Measurements from ENCODE around the gene MLST8.
"Not testable (repeated sequence)": the region's sequence is repeated elsewhere in the genome, so short reads cannot be mapped to it uniquely, and the experiment has no call there.

Gene MLST8

DNA sequence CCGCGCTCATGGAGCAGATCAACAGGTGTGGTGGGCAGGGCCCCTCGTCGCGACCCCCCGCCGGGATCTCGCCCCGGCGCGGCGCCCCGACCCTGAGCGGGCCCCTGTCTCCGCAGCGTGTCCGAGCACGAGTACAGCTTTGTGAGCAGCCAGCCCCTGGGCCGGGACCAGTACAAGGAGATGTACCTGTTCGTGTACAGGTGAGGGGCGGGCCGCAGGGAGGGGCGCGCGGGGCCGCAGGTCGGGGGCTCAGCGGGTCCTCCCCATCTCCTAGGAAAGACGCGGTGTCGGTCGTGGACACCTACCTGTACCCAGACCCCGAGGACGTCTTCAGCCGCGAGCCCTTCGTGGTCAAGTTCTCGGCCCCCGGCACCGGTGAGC lies 31.8 kb downstream of the MLST8 start:
- Histone ChIP-seq H2AFZ (ENCODE audit: low read length, unreplicated experiment) (no peak overlapping the region), H3K36me3 (ENCODE audit: insufficient read depth, low read length) (peaks cover 7% of the 10 kb centered on the region; the same call in 1 of the 2 replicates), H3K4me1 (ENCODE audit: control insufficient read depth, insufficient read depth, low read length, unreplicated experiment) (peaks cover 3% of the 10 kb centered on the region), H3K27me3 (ENCODE audit: insufficient read depth, low read length) (no peaks in the 10 kb centered on the region), H3K27ac (ENCODE audit: low read depth, low read length) (no peak overlapping the region), H3K4me3 (ENCODE audit: low read depth, low read length) (no peak overlapping the region), H3K79me2 (ENCODE audit: control insufficient read depth, insufficient read depth, low read length, unreplicated experiment) (no peaks in the 10 kb centered on the region)

DNA sequence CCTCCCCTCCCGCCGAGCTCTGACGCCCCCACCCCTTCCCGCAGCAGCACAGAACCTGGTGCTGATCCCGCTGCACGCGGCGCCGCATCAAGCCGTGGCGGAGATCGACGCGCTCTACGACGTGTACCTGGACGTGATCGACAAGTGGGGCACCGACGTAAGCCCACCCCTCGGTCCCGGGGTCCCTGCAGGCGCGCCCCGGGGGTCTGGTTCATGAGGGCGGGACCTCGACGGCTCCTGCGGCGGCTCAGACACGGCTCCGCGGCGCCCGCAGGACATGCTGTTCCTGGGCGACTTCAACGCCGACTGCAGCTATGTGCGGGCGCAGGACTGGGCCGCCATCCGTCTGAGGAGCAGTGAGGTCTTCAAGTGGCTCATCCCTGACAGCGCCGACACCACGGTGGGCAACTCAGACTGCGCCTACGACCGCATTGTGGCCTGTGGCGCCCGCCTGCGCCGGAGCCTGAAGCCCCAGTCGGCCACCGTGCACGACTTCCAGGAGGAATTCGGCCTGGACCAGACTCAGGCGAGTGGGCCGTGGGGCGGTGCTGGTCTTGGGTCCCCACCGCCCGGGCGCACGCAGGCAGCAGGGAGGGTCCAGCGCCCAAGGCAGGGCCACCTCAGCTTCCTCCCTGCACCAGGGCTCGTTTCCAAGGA lies 32.4 kb downstream of the MLST8 start:
- H3K36me3 ChIP-seq (ENCODE audit: insufficient read depth, low read length): peaks cover 7% of the 10 kb centered on the region; the same call in 1 of the 2 replicates
- no peak overlapping the region for H3K27ac ChIP-seq (ENCODE audit: low read depth, low read length)
- peaks cover 3% of the 10 kb centered on the region for H3K4me1 ChIP-seq (ENCODE audit: control insufficient read depth, insufficient read depth, low read length, unreplicated experiment)
- no peaks in the 10 kb centered on the region for H3K79me2 ChIP-seq (ENCODE audit: control insufficient read depth, insufficient read depth, low read length, unreplicated experiment)
- no peaks in the 10 kb centered on the region for H3K27me3 ChIP-seq (ENCODE audit: insufficient read depth, low read length)
- H2AFZ ChIP-seq (ENCODE audit: low read length, unreplicated experiment): no peak overlapping the region
- H3K4me3 ChIP-seq (ENCODE audit: low read depth, low read length): no peak overlapping the region

DNA sequence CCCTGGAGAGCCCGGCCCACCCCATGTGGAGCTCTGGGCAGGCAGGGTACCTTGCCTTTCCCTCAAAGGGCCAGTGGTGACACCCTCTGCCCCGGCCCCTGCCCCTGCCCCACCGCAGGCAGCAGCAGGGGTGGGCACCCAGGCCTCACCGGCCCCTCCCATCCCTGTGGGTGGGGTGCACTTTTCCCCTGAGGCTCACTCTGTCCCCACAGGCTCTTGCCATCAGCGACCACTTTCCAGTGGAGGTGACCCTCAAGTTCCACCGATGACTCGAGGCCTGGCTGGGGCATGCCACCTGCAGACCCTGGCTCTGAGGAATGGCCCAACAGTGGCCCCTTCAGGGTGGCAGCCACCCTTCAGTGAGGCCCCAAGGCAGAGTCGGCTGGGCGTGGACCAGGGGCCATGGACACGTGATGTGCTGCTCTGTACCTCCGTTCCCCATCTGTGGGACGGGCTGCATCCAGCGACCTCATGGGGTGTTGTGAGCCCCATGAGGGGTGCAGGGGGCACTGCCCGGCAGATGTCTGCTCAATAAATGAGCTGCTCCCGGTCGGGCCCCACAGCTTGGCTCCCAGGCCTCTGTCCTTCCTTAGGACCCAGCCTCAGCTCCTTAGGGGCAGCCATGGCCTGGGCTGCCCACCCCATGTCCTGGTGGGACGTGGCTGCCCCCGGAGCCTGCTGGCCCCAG lies 33.0 kb downstream of the MLST8 start:
- H3K4me3 ChIP-seq (ENCODE audit: low read depth, low read length): no peak overlapping the region
- H3K27ac ChIP-seq (ENCODE audit: low read depth, low read length): no peak overlapping the region
- H3K79me2 ChIP-seq (ENCODE audit: control insufficient read depth, insufficient read depth, low read length, unreplicated experiment): no peaks in the 10 kb centered on the region
- no peaks in the 10 kb centered on the region for H3K27me3 ChIP-seq (ENCODE audit: insufficient read depth, low read length)
- H2AFZ ChIP-seq (ENCODE audit: low read length, unreplicated experiment): no peak overlapping the region
- H3K36me3 ChIP-seq (ENCODE audit: insufficient read depth, low read length): peaks cover 7% of the 10 kb centered on the region; the same call in 1 of the 2 replicates
- H3K4me1 ChIP-seq (ENCODE audit: control insufficient read depth, insufficient read depth, low read length, unreplicated experiment): peaks cover 3% of the 10 kb centered on the region

DNA sequence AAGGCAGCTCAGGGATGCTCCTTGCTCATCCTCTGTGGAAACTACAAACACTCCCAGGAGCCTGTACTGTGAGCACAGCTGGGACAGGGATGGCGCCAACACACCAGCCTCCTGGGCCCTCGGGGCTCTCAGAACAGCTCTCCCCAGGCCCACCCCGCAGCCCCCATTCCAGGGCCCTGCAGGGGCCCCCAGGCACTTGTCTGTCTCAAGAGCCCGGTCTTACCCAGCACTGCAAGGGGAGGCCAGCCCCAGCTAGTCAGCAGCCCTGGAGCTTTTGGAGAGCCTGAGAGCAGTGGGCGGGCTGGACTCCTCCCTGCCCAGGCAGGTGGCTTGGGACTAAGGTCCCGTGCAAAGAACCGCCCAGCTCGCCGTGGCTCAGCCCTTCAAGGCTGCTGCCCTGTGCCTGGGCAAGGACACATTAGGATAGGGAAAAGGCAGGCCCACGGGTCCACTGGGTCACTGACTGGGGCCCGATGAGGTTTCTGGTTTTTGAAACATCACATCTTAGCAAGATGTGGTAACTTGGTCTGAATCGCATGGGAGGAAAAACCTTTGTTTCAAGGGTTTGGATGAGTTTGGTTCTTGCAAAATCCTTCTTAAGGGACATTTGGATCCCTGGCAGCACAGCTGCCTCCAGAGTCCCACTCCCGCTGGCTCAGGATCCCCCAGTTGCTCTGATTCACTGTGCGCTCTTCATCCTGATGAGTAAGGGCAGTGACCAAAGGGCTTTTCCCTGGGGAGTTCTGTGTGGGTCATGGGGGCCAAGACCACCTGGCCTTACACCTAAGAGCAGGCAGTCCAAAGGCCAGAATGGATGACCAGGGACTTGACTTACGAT lies 33.8 kb downstream of the MLST8 start:
- no peak overlapping the region for H2AFZ ChIP-seq (ENCODE audit: low read length, unreplicated experiment)
- H3K27ac ChIP-seq (ENCODE audit: low read depth, low read length): no peak overlapping the region
- H3K79me2 ChIP-seq (ENCODE audit: control insufficient read depth, insufficient read depth, low read length, unreplicated experiment): no peaks in the 10 kb centered on the region
- H3K4me1 ChIP-seq (ENCODE audit: control insufficient read depth, insufficient read depth, low read length, unreplicated experiment): peaks cover 3% of the 10 kb centered on the region
- no peak overlapping the region for H3K4me3 ChIP-seq (ENCODE audit: low read depth, low read length)
- peaks cover 4% of the 10 kb centered on the region; the same call in 1 of the 2 replicates for H3K36me3 ChIP-seq (ENCODE audit: insufficient read depth, low read length)
- no peaks in the 10 kb centered on the region for H3K27me3 ChIP-seq (ENCODE audit: insufficient read depth, low read length)

DNA sequence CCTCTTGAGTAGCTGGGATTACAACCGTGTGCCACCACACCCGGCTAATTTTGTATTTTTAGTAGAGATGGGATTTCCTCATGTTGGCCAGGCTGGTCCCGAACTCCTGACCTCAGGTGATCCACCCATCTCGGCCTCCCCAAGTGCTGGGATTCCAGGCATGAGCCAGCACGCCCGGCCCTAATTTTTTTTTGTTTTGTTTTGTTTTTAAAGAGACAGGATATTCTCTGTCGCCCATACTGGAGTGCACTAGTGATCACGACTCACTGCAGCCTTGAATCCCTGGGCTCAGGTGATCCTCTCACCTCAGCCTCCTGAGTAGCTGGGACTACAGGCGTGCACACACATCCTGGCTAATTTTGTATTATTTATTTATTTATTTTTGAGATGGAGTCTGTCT lies 35.1 kb downstream of the MLST8 start:
- H3K36me3 ChIP-seq (ENCODE audit: insufficient read depth, low read length); H3K79me2 ChIP-seq (ENCODE audit: control insufficient read depth, insufficient read depth, low read length, unreplicated experiment); H3K27ac ChIP-seq (ENCODE audit: low read depth, low read length); H3K4me1 ChIP-seq (ENCODE audit: control insufficient read depth, insufficient read depth, low read length, unreplicated experiment); H3K4me3 ChIP-seq (ENCODE audit: low read depth, low read length); H3K27me3 ChIP-seq (ENCODE audit: insufficient read depth, low read length); H2AFZ ChIP-seq (ENCODE audit: low read length, unreplicated experiment): not testable (repeated sequence)

DNA sequence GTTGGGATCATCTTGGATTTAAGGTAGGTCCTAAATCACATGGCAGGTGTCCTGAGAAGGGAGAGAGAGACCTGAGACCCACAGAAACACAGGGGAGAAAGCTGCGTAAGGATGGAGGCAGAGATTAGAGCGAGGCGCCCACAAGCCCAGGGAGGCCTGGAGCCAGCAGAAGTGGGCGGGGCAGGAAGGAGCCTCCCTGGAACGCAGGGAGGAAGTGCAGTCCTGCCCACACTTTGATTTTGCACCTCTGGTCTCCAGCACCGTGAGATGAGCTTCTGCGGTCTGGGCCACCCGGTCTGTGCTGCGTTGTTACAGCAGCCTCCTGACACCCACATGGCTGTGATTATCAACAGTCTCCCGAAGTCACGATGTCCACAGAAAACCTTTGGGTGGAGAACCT lies 37.3 kb downstream of the MLST8 start:
- H3K79me2 ChIP-seq (ENCODE audit: control insufficient read depth, insufficient read depth, low read length, unreplicated experiment): no peaks in the 10 kb centered on the region
- no peak overlapping the region for H3K27ac ChIP-seq (ENCODE audit: low read depth, low read length)
- no peak overlapping the region for H2AFZ ChIP-seq (ENCODE audit: low read length, unreplicated experiment)
- no peaks in the 10 kb centered on the region for H3K4me1 ChIP-seq (ENCODE audit: control insufficient read depth, insufficient read depth, low read length, unreplicated experiment)
- H3K27me3 ChIP-seq (ENCODE audit: insufficient read depth, low read length): no peaks in the 10 kb centered on the region
- peaks cover 11% of the 10 kb centered on the region; the same call in 1 of the 2 replicates for H3K36me3 ChIP-seq (ENCODE audit: insufficient read depth, low read length)
- no peak overlapping the region for H3K4me3 ChIP-seq (ENCODE audit: low read depth, low read length)

DNA sequence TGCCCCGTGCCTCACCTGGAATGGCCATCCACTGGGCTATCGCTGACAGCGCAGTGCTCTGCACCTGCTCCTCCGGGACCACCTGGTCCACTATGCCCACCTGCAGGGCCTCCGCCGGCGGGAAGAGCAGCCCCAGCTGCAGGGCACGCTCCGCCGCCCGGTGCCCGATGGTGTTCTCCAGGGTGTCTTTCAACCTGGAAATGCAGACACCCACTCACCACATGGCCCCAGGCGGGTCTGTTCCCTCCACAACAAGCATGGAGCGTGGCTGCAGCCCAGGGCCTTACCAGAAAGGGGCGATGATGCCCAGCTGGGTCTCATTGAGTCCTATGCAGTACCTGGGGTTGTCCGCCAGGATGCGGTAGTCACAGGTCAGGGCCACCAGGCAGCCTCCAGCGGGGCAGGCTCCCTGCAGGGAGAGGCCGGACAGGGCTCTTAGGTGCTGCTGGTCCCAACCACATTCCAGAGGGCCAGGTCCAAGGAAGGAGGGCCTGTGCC lies 37.8 kb downstream of the MLST8 start:
- Histone ChIP-seq H3K27ac (ENCODE audit: low read depth, low read length) (no peak overlapping the region), H3K4me1 (ENCODE audit: control insufficient read depth, insufficient read depth, low read length, unreplicated experiment) (no peaks in the 10 kb centered on the region), H3K27me3 (ENCODE audit: insufficient read depth, low read length) (no peaks in the 10 kb centered on the region), H3K4me3 (ENCODE audit: low read depth, low read length) (no peak overlapping the region), H3K36me3 (ENCODE audit: insufficient read depth, low read length) (peaks cover 11% of the 10 kb centered on the region; the same call in 1 of the 2 replicates), H2AFZ (ENCODE audit: low read length, unreplicated experiment) (no peak overlapping the region), H3K79me2 (ENCODE audit: control insufficient read depth, insufficient read depth, low read length, unreplicated experiment) (no peaks in the 10 kb centered on the region)

DNA sequence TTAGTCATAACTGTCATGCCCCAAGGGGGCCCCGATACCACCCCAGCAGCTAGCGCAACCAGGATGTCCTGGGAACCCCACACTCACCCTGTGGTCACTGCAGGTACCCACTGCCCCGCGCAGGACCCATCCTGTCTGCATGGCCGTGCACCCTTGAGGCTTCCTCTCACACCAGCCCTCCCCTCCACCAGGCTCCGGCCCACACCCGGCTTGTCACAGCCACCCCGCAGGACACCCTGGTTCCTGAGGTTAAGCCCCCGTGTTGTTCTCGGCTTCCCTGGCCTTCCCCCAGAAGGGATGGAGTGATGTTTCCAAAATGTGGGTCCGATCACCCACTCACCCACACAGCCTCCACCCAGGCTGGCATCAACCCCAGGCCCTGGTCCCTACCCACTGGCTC lies 38.5 kb downstream of the MLST8 start:
- Histone ChIP-seq H3K4me1 (ENCODE audit: control insufficient read depth, insufficient read depth, low read length, unreplicated experiment) (no peaks in the 10 kb centered on the region), H3K27ac (ENCODE audit: low read depth, low read length) (no peak overlapping the region), H3K27me3 (ENCODE audit: insufficient read depth, low read length) (no peaks in the 10 kb centered on the region), H3K79me2 (ENCODE audit: control insufficient read depth, insufficient read depth, low read length, unreplicated experiment) (peaks cover 2% of the 10 kb centered on the region), H3K4me3 (ENCODE audit: low read depth, low read length) (no peak overlapping the region), H2AFZ (ENCODE audit: low read length, unreplicated experiment) (no peak overlapping the region), H3K36me3 (ENCODE audit: insufficient read depth, low read length) (peaks cover 11% of the 10 kb centered on the region; the same call in 1 of the 2 replicates)

DNA sequence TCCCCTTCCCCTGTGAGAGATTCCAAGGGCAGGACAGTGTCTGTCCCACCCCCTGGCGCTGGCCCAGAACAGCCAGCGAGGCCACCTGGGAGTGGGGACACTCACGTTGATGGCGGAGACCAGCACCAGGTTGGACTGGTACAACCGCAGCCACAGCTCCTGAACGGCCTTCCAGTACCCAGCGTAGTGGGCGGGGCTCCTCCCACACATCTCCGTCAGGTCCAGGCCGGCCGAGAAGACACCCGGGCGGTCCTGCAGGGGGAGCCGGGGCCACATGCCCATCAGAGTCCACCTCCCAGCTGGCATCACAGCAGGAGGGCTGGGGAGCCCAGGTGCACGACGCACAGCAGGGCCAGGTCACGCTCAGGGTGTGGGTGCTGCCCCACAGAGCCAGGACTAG lies 39.0 kb downstream of the MLST8 start:
- Histone ChIP-seq H3K27ac (ENCODE audit: low read depth, low read length) (no peak overlapping the region), H2AFZ (ENCODE audit: low read length, unreplicated experiment) (no peak overlapping the region), H3K36me3 (ENCODE audit: insufficient read depth, low read length) (peaks cover 11% of the 10 kb centered on the region; the same call in 1 of the 2 replicates), H3K79me2 (ENCODE audit: control insufficient read depth, insufficient read depth, low read length, unreplicated experiment) (peaks cover 4% of the 10 kb centered on the region), H3K4me3 (ENCODE audit: low read depth, low read length) (no peak overlapping the region), H3K27me3 (ENCODE audit: insufficient read depth, low read length) (no peaks in the 10 kb centered on the region), H3K4me1 (ENCODE audit: control insufficient read depth, insufficient read depth, low read length, unreplicated experiment) (no peaks in the 10 kb centered on the region)

DNA sequence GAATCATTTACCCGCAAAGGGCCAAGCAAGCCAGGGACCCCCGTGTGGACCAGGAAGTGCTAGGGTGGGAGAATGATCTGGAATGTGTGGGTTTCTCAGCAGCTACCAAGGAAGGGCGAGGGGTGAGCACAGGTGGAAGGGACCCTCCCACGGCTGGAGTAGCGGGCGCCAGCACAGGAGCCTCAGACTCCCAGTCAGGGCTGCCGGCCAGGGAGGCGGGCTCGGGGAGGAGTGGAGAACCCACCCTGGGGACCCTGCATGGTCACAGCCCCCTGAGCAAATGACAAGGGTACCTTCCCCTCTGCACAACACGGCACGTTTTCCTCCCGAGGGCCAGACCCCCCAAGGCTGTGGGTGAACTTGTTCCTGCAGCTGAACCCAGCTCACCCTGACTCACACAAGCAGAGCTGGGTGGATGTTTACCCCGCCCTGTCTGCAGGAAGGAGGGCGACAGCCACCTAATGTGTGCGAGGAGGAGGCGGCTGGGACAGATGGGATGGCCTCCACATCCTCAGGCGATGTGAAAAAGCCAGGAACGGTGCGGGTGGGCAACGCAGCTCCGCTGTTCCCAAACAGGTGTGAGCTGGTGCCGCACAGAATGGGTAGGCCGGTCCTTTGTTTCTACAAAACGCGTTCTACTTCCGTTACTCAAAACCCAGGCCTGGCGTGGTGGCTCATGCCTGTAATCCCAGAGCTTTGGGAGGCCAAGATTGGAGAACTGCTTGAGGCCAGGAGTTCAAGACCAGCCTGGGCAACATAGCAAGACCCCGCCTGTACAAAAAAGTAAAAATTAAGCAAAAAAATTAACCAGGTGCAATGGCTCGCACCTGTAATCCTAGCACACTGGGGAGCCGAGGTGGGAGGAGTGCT lies 39.9 kb downstream of the MLST8 start:
- peaks cover 11% of the 10 kb centered on the region; the same call in 1 of the 2 replicates for H3K36me3 ChIP-seq (ENCODE audit: insufficient read depth, low read length)

More for the DNA sequence above, 39.9 kb downstream of the MLST8 start:
- Histone ChIP-seq H2AFZ (ENCODE audit: low read length, unreplicated experiment) (no peak overlapping the region), H3K4me3 (ENCODE audit: low read depth, low read length) (no peak overlapping the region), H3K27me3 (ENCODE audit: insufficient read depth, low read length) (no peaks in the 10 kb centered on the region), H3K4me1 (ENCODE audit: control insufficient read depth, insufficient read depth, low read length, unreplicated experiment) (peaks cover 1% of the 10 kb centered on the region), H3K27ac (ENCODE audit: low read depth, low read length) (no peak overlapping the region), H3K79me2 (ENCODE audit: control insufficient read depth, insufficient read depth, low read length, unreplicated experiment) (peaks cover 7% of the 10 kb centered on the region)
